Endothelial cell of umbilical vein (primary cell): ENCODE results near the gene TNFRSF1A. TPM values are rescaled to one million over a fixed set of nuclear protein-coding genes. Genes with fewer than 3 reads are reported as not detected.

Source experiments
- BruUV-seq: library from RNA; stranded (reverse); fragments of 400-500 nt; replicated peaks from 2 replicates; lab custom pipeline; 2021; lab: Mats Ljungman, UMichigan
- CTCF ChIA-PET: fragments of 300-600, 350-600 bp; sonication (Branson Sonifier 250); formaldehyde crosslinking; loops from one replicate; lab custom pipeline; 2021; ENCODE audit warnings: antibody characterized with exemption, inconsistent platforms; lab: Charles Lee
- POLR2A ChIA-PET: fragments of 300-600, 350-600 bp; sonication (Branson Sonifier 250); formaldehyde crosslinking; loops from one replicate; lab custom pipeline; 2021; ENCODE audit warnings: antibody characterized with exemption, inconsistent platforms; lab: Charles Lee
- DNase-seq: peaks from one replicate; pipeline ENCODE4 v3.0.0-alpha.2; 2011; ENCODE audit warnings: low read depth, low spot score
- FAIRE-seq: peaks from 2 replicates; lab custom pipeline; 2011; peaks lifted over from hg19 to GRCh38; lab: Jason Lieb, UNC
- H2AFZ ChIP-seq: 2 replicates; pipeline ENCODE4 v1.6.0; 2012; ENCODE audit warnings: low read depth, low read length, control low read depth, inconsistent platforms
- H3K27ac ChIP-seq: 2 replicates; pipeline ENCODE4 v1.5.1; 2011; ENCODE audit warnings: low read depth, mild to moderate bottlenecking, control low read depth, low read length, moderate library complexity; ENCODE audit not compliant: insufficient read depth
- H3K27me3 ChIP-seq, 2 experiments: 2 replicates each; pipeline versions ENCODE4 v1.6.0 to v1.6.1; 2011; ENCODE audit warnings: low read length in 2 of 2, mixed read lengths in 1 of 2; ENCODE audit not compliant: control insufficient read depth in 2 of 2, insufficient read depth in 2 of 2
- H3K36me3 ChIP-seq, 2 experiments: 2 replicates in 1 of 2; 3 replicates in 1 of 2; pipeline ENCODE4 v1.5.1; 2011; ENCODE audit warnings: low read length in 2 of 2, mild to moderate bottlenecking in 1 of 2, moderate library complexity in 1 of 2; ENCODE audit not compliant: control insufficient read depth in 2 of 2, insufficient read depth in 2 of 2; ENCODE audit errors: extremely low read depth in 1 of 2
- H3K4me1 ChIP-seq: 3 replicates; pipeline ENCODE4 v1.5.1; 2011; ENCODE audit warnings: mild to moderate bottlenecking, low read length; ENCODE audit not compliant: control insufficient read depth, insufficient read depth; ENCODE audit errors: extremely low read depth
- H3K4me2 ChIP-seq: 2 replicates; pipeline ENCODE4 v1.6.1; 2011; ENCODE audit warnings: low read length, control low read depth, mixed read lengths; ENCODE audit not compliant: insufficient read depth
- H3K4me3 ChIP-seq, 3 experiments: fragments of 200-600 bp in 1 of 3; sonication (generic), shearing (Covaris generic) in 1 of 3; replicated peaks in 1 of 3; 2 replicates each; pipeline ENCODE4 v1.5.1; 2011 to 2016; ENCODE audit warnings: control low read depth in 3 of 3, low read length in 3 of 3, mild to moderate bottlenecking in 2 of 3, inconsistent platforms in 1 of 3, low read depth in 1 of 3, moderate library complexity in 1 of 3; ENCODE audit not compliant: insufficient read depth in 1 of 3
- H3K79me2 ChIP-seq: 2 replicates; pipeline ENCODE4 v1.6.0; 2012; ENCODE audit warnings: low read length, inconsistent platforms; ENCODE audit not compliant: control insufficient read depth, insufficient read depth
- H3K9ac ChIP-seq: replicated peaks from 2 replicates; pipeline ENCODE3; 2011; ENCODE audit warnings: low read length, control low read depth; ENCODE audit not compliant: insufficient read depth; ENCODE audit errors: extremely low read depth
- H3K9me1 ChIP-seq: replicated peaks from 3 replicates; pipeline ENCODE4 v1.6.0; 2011; ENCODE audit warnings: mild to moderate bottlenecking, low read length; ENCODE audit not compliant: control insufficient read depth, insufficient read depth; ENCODE audit errors: extremely low read depth
- H3K9me3 ChIP-seq: replicated peaks from 2 replicates; pipeline ENCODE4 v1.5.1; 2012; ENCODE audit warnings: low read length, inconsistent platforms; ENCODE audit not compliant: control insufficient read depth, insufficient read depth
- H4K20me1 ChIP-seq: replicated peaks from 2 replicates; pipeline ENCODE3; 2011; ENCODE audit warnings: mild to moderate bottlenecking, low read length; ENCODE audit not compliant: control insufficient read depth, insufficient read depth; ENCODE audit errors: extremely low read depth
- JUN ChIP-seq: IDR thresholded peaks from 2 replicates; pipeline ENCODE4 v1.6.1; 2011; ENCODE audit warnings: borderline replicate concordance, low read depth; ENCODE audit not compliant: insufficient read length, insufficient read depth
- MYC ChIP-seq: IDR thresholded peaks from one replicate; pipeline ENCODE4 v1.6.1; 2011; ENCODE audit warnings: mild to moderate bottlenecking, low read depth, low read length
- POLR2A ChIP-seq: IDR thresholded peaks from 2 replicates; pipeline ENCODE4 v1.6.1; 2012; ENCODE audit warnings: low read depth, mild to moderate bottlenecking, control low read depth, low read length
- dilution Hi-C: fragments of 300-500 bp; cut with MboI; formaldehyde crosslinking; loops from one replicate; pipeline ENCODE4 v1.15.0; 2019; ENCODE audit warnings: low sequenced_read_pairs; ENCODE audit not compliant: extremely low pct_ligation_motif_present
- intact Hi-C: fragments of 100-400 bp; cut with micrococcal nuclease; formaldehyde crosslinking; loops from one replicate; pipeline ENCODE4 v1.10.0; 2022
- polyA plus RNA-seq, 4 experiments: library from polyadenylated mRNA; depleted of rRNA in 3 of 4; stranded (reverse) in 3 of 4; unstranded in 1 of 4; fragments of >200 nt; gene quantifications; 2 replicates each; pipeline versions ENCODE4 v1.2.1 to v1.2.3, GENCODE V29; 2011 to 2012; ENCODE audit warnings: missing spikeins in 1 of 4
- total RNA-seq: library from RNA; stranded (reverse); gene quantifications from 2 replicates; pipeline ENCODE4 v1.2.3, GENCODE V29; 2021
- TF ChIP-seq, protein P1 (sequence below), 2 donors: IDR thresholded peaks; 1 replicate in 1 of 2; 2 replicates in 1 of 2; pipeline ENCODE4 v1.5.1; 2011; ENCODE audit warnings: low read length in 2 of 2, mild to moderate bottlenecking in 2 of 2, moderate library complexity in 2 of 2, control low read depth in 1 of 2, inconsistent platforms in 1 of 2, low read depth in 1 of 2; ENCODE audit not compliant: insufficient read depth in 1 of 2; ENCODE audit errors: extremely low read depth in 1 of 2

The TNFRSF1A gene
- total and polyA plus RNA-seq, 2 donors (not counting 3 experiments of a cell fraction or from before 2014, with no cell fraction given): 86.5 to 98.2 TPM

DNA sequence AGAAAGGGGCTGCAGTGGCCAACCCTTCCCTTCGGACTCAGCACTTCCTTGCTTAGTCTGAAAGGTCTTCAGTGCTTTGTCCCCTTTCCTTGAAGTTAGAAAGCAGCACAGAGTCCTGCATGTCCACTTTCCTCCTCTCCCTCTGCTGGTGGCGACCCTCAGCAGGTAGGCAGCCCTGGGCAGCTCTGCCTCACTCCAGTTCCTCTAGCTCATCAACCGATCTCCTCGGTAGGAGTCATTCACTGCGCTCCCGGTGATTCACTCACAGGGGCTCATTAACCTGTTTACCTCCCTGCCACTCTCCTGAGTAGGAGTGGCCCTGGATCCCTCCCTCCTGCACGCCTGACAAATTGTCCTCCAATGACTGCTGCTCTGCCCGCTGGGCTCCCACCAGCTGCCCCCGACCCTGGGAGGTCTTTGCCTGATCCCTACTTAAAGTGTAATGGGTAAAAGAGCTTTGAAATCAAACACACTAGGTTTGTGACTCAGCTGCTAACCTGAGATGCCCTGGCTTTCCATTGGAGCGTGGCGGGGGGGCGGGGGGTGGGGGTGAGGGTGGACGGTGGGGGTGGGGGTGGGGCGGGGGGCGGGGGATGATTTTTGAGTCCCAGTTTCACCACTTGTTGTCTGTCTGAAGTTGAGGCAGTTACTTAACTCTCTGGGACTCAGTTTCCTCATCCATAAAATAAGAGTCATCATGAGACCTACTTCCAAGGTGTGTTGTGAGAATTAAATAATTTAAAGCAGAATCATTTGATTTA lies 29.3 kb upstream of the TNFRSF1A start:
- H3K4me2 ChIP-seq: no peak overlapping the region
- CTCF ChIA-PET: interaction anchor here (0.8 to 5.9 kb wide), 6 partner anchors 8 to 94 kb away, joined by 3 to 30 read pairs (median 4); partner anchors contain the start of gene TNFRSF1A

More for the DNA sequence above, 29.3 kb upstream of the TNFRSF1A start:
- no peaks in the 10 kb centered on the region for H3K27me3 ChIP-seq
- no peaks in the 10 kb centered on the region for H3K9me1 ChIP-seq
- H3K9me3 ChIP-seq: no peaks in the 10 kb centered on the region
- peak; percentile 33 for DNase-seq
- intact Hi-C loops (loop anchor here (2.0 kb wide), 1 partner anchor 48 kb away; no protein-coding TSS in a partner anchor), dilution Hi-C loops (no loop called here)
- peak; percentile 67 for FAIRE-seq
- no peak overlapping the region for H3K27ac ChIP-seq
- H3K9ac ChIP-seq: no peak overlapping the region
- no TSS peak for BruUV-seq
- peak overlapping the region; percentile 33 for H2AFZ ChIP-seq
- POLR2A ChIA-PET: interaction anchor here (0.6 to 1.2 kb wide), 2 partner anchors 99 to 297 kb away, joined by 3 to 4 read pairs; partner anchors contain the start of gene VAMP1
- H3K4me1 ChIP-seq: peaks cover 33% of the 10 kb centered on the region
- H3K4me3 ChIP-seq: no peak overlapping the region
- TF ChIP-seq MYC: no peak
- TF ChIP-seq, protein P1, sequence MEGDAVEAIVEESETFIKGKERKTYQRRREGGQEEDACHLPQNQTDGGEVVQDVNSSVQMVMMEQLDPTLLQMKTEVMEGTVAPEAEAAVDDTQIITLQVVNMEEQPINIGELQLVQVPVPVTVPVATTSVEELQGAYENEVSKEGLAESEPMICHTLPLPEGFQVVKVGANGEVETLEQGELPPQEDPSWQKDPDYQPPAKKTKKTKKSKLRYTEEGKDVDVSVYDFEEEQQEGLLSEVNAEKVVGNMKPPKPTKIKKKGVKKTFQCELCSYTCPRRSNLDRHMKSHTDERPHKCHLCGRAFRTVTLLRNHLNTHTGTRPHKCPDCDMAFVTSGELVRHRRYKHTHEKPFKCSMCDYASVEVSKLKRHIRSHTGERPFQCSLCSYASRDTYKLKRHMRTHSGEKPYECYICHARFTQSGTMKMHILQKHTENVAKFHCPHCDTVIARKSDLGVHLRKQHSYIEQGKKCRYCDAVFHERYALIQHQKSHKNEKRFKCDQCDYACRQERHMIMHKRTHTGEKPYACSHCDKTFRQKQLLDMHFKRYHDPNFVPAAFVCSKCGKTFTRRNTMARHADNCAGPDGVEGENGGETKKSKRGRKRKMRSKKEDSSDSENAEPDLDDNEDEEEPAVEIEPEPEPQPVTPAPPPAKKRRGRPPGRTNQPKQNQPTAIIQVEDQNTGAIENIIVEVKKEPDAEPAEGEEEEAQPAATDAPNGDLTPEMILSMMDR (IDR thresholded peaks at IDR 0.05; ENCODE audit: extremely low read depth in 1 of 2, insufficient read depth in 1 of 2, low read depth in 1 of 2, low read length in 2 of 2): peak in 1 of 2 donors; percentile 12
- no peak for TF ChIP-seq POLR2A
- no peak for TF ChIP-seq JUN
- H3K36me3 ChIP-seq: no peaks in the 10 kb centered on the region
- H3K79me2 ChIP-seq: no peaks in the 10 kb centered on the region
- no peaks in the 10 kb centered on the region for H4K20me1 ChIP-seq
